Panc1 (cell line): ENCODE data around the gene ZNF587B.

Source experiments
- POLR2AphosphoS5 ChIP-seq: IDR thresholded peaks from 2 replicates; pipeline ENCODE4 v1.6.1; 2012; ENCODE audit warnings: mild to moderate bottlenecking, low read depth, low read length, moderate library complexity
- SIN3A ChIP-seq: IDR thresholded peaks from 2 replicates; pipeline ENCODE4 v1.6.1; 2012; ENCODE audit warnings: low read depth, mild to moderate bottlenecking, low read length, moderate library complexity, borderline replicate concordance; ENCODE audit not compliant: insufficient read depth
- TF ChIP-seq, protein P1 (sequence below): fragments of 450-650 bp; IDR thresholded peaks from 2 replicates; pipeline ENCODE4 v1.5.1; 2017; ENCODE audit warnings: mild to moderate bottlenecking
- TF ChIP-seq, protein P2 (sequence below), 2 experiments: IDR thresholded peaks; 2 replicates each; pipeline ENCODE4 v1.6.1; 2011 to 2012; ENCODE audit warnings: low read depth in 2 of 2, control low read depth in 1 of 2, low read length in 1 of 2, mild to moderate bottlenecking in 1 of 2, moderate library complexity in 1 of 2; ENCODE audit not compliant: insufficient read depth in 1 of 2

DNA sequence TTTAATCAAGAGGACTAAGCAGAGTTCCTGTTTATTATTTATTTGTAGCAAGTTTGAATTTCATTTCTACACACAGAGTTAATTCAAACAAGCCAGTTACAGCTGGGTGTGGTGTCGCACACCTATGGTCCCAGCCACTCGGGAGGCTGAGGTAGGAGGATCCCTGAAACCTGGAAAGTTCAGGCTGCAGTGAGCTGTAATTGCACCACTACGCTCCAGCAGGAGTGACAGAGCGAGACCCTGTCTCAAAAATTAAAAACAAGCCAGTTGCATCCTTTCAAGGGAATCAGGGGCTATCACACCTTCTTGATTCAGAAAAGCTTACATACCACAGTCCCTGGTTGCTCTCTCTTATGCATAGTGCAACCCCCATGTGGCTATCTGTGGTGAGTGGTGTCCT, 40.8 kb upstream of the ZNF587B start:
- TF ChIP-seq, protein P1, sequence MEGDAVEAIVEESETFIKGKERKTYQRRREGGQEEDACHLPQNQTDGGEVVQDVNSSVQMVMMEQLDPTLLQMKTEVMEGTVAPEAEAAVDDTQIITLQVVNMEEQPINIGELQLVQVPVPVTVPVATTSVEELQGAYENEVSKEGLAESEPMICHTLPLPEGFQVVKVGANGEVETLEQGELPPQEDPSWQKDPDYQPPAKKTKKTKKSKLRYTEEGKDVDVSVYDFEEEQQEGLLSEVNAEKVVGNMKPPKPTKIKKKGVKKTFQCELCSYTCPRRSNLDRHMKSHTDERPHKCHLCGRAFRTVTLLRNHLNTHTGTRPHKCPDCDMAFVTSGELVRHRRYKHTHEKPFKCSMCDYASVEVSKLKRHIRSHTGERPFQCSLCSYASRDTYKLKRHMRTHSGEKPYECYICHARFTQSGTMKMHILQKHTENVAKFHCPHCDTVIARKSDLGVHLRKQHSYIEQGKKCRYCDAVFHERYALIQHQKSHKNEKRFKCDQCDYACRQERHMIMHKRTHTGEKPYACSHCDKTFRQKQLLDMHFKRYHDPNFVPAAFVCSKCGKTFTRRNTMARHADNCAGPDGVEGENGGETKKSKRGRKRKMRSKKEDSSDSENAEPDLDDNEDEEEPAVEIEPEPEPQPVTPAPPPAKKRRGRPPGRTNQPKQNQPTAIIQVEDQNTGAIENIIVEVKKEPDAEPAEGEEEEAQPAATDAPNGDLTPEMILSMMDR = no peak
- TF ChIP-seq POLR2AphosphoS5 = no peak
- TF ChIP-seq, protein P2, sequence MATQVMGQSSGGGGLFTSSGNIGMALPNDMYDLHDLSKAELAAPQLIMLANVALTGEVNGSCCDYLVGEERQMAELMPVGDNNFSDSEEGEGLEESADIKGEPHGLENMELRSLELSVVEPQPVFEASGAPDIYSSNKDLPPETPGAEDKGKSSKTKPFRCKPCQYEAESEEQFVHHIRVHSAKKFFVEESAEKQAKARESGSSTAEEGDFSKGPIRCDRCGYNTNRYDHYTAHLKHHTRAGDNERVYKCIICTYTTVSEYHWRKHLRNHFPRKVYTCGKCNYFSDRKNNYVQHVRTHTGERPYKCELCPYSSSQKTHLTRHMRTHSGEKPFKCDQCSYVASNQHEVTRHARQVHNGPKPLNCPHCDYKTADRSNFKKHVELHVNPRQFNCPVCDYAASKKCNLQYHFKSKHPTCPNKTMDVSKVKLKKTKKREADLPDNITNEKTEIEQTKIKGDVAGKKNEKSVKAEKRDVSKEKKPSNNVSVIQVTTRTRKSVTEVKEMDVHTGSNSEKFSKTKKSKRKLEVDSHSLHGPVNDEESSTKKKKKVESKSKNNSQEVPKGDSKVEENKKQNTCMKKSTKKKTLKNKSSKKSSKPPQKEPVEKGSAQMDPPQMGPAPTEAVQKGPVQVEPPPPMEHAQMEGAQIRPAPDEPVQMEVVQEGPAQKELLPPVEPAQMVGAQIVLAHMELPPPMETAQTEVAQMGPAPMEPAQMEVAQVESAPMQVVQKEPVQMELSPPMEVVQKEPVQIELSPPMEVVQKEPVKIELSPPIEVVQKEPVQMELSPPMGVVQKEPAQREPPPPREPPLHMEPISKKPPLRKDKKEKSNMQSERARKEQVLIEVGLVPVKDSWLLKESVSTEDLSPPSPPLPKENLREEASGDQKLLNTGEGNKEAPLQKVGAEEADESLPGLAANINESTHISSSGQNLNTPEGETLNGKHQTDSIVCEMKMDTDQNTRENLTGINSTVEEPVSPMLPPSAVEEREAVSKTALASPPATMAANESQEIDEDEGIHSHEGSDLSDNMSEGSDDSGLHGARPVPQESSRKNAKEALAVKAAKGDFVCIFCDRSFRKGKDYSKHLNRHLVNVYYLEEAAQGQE (IDR thresholded peaks at IDR 0.05; ENCODE audit: insufficient read depth in 1 of 2, low read depth in 2 of 2, low read length in 1 of 2) = no peak
- TF ChIP-seq SIN3A = no peak
